Limb (tissue), 2 donors: ENCODE measurements around the gene UTP14C.
A peak's percentile ranks its signal among the peaks of the same experiment; 100 is the strongest.
"Not testable (repeated sequence)": the region's sequence is repeated elsewhere in the genome, so short reads cannot be mapped to it uniquely, and the experiment has no call there.

Experiments
- DNase-seq, 2 donors: peaks; one replicate each; pipeline ENCODE4 v3.0.0-alpha.2; 2016; ENCODE audit errors: extremely low spot score in 2 of 2

The UTP14C gene

DNA sequence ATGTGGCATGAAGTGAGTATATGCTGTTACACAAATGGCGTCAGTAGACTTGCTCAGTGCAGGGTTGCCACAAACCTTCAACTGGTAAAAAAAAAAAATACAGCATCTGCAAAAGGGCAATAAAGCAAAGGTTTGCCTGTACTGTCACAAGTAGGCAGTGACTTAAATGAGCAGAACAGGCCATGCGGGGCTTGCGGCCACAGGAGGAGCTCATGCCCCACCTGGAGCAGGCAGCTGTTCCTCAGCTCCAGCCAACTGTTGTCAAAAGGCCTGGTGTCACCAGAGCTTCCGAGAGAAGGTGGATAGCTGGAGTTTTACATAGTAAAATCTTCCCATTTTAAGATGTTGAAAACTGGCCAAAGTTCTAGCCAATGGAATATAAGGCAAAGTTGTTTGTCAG, 20.9 kb upstream of the UTP14C start:
- DNase-seq, result no peak

DNA sequence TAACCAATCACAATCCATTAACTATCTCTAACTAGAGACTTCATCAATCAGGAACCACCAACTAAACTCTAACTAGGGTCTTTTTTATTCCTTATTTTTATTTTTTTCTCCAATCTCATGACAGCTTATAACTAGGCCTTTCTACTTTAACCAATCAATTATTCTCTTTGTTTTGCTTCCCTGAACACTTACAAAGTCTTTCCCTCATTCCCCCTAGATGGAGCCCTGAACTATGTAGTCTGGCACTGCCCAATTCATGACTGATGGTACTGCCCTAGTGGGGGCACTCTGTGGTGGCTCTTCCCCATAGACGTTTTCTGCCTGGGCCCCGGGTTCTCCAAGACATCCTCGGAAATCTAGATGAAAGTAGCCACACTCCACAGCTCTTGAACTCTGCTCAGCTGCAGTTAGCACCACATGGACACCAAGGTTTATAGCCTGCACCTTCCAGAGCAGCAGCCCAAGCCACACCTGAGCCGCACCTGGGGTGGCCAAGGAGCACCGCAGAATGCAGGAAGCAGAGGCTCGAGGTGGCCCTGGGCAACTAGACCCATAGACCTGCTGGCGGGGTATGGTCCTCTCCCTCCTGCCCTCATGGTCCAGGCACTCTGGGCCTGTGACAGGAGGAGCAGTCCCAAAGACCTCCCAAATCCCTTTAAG, 19.9 kb upstream of the UTP14C start:
- DNase-seq, result no peak

DNA sequence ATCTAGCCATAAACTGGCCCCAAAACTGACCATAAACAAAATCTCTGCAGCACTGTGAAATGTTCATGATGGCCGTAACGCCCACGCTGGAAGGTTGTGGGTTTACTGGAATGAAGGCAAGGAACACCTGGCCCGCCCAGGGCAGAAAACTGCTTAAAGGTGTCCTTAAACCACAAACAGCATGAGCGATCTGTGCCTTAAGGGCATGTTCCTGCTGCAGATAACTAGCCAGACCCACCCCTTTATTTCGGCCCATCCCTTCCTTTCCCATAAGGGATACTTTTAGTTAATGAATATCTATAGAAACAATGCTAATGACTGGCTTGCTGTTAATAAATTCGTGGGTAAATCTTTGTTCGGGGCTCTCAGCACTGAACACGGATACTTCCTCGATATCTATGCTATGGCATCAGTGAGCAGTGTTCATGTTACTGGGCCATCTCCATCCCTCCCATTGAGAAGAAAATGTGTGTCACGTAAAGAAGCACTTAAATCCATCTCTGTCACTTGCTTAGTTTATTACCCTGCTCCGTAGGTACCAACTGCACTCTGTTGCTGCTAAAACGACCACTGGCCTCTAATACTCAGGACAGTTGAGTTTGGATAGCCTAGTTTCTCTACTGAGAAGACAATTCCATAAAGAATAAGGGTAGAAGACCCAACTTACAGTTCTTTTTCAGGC, 18.5 kb upstream of the UTP14C start:
- DNase-seq, result no peak

DNA sequence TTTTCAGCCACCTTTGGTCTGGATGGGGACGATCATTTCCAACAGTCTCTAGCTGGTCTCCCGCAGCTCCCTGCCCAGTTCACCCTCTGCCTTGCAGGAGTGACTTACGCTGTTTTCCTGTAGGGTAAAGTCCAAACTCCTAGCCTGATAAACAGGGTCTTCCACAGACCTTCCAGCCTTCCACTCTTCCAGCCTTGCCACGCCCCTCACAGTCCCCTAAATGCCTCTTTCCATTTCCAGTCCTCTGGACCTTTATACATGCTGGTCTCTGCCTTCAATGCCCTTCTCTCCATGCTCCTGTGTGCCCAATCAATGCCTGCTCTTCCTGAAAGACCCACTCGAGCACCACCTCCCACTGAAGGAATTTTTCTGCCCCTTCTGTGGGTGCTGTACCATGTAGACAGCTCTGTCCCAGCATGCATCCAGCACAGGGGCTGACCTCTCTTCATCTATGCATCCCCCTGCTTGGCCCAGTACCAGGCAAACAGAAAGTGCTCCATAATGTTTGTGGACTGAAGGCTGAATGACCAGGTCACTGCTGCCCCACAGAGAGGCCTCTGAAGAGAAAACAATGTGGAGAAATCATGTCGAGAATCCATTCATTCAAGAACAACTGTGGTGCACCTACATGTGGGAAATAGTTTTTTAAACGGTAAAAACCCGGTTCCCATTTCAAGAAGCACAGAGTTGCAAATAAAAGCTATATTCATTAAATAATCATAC, 17.8 kb upstream of the UTP14C start:
- DNase-seq, result no peak

DNA sequence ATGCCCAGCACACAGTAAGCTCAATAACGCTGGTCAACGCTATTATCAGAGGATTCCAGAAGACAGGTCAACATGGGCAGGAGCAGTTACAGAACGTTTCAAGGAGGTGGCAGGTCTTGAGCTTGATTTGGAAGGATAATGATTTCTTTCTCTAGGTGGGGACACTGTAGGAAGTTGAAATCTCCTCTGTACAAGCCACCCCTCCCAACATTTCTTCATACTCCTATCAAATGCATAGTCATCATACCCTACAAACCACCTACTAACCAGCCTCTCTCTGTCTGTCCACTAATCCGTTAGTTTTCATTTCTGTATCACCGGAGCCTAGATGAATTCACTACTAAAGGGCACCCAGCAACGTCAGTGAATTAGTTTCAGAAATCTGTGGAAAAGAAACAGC, 14.5 kb upstream of the UTP14C start:
- DNase-seq, result no peak

DNA sequence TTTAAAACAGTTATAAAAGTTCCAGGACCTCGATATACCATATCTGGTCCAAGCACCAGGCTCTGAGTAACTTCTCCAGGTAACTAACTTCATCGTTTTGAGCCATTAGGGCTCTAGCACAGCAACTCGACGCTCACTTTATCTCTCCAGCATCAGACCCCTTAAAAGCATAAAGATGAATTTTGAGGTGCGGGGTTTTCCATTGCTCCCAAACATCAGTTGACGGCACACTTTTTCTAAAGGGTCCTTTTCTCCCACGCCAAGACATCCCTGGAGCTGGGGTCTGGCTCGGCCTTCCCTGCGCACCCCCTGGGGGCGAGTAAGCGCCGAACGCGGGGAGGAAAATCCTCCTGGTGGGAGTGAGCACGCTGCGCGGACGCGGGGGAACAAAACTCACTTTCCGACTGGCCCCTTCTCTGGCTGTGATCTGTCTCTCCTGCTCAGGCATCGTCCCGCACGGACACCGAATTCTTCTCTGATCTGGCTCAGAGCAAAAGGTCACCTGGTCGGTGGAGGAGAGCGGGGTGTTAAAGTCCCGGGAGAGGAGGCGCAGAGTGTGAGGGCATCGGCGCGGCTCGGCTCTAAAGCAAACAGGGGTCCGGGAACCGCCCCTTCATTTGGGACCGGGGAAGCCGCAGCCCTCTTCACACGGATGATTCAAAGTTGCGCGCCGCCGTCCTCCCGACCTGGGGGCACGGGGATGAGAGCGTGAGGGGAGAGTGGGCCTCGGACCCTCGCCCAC, 13.4 kb upstream of the UTP14C start, which contains the start of gene ATP7B:
ATP7B (minus strand) TSS at position 561 of the 742 bp plus-strand sequence; CDS start at position 448, 113 bp downstream.
- DNase-seq, result no peak

DNA sequence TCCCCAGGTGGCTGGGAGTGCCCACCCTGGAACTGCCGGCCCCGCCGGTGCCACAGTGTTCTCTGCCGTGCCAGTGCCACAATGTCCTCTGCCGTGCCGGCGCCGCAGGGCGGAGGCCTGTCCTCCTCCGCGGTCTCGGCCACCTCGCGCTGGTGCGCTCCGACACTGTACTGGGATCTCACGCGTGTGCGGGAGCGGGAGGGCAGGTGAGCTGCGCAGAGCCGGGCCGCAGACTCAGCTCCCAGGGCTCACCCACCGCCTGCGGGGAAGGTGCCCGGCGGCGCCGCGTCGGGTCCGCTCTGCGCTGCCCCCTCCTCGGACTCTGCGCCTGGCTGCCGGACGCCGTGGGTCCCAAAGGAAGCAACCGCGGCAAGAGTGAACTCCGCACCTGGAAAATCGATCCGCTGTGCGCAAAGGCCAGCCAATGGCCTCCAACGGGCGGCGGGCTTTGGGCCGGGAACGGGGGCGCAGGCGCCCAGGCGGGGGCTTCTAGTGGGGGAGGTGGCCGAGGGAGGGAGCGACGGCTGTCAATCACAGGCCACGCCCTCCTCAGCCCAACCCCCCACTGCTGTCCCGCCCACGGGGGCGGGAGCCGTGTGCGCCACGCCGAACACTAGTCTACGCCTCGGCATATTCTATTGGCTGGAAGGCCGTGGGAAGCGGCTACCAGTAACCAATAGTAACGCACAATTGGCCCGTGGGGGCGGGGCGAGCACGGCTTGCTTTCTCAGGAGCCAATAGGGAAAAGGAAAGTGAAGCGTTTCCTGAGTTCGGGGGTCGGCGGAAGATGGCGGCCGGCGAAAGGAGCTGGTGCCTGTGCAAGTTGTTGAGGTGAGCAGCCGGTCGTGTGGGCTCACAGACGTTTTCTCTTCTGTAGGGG, 12.6 kb upstream of the UTP14C start, which contains the start of gene ALG11:
ALG11 (plus strand) TSS at position 767 of the 880 bp plus-strand sequence; CDS start at position 788, 21 bp downstream.
- DNase-seq, result peak; percentile 99 to 100

DNA sequence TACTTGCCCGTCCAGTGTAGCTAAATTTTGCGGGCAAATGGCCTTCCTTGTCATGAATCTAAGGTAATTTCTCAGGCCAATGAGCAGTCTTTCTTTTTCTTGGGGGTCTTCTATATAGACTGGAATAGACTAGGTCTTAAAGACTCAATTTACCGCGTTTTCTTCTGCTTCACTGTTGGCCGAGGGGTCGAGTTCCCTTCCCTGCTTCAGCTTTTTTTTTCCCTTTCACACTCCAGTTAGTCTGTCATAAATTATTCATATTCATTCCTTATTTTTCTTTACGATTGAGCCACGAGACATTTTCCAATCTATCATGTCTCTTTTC, 12.0 kb upstream of the UTP14C start:
- DNase-seq, result no peak

DNA sequence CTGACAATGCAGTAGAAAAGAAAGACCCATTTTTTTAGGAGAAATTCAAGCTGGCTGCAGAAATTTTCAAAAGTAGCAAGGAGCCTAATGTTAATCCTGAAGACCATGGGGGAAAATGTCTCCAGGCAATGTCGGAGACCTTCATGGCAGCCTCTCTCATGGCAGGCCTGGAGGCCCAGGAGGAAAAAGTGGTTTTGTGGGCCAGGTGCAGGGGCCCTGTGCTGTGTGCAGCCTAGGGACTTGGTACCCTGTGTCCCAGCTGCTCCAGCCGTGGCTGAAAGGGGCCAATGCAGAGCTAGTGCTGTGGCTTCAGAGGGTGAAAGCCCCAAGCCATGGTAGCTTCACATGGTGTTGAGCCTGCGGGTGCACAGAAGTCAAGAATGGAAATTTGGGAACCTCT, 8.2 kb upstream of the UTP14C start:
- DNase-seq, result no peak

DNA sequence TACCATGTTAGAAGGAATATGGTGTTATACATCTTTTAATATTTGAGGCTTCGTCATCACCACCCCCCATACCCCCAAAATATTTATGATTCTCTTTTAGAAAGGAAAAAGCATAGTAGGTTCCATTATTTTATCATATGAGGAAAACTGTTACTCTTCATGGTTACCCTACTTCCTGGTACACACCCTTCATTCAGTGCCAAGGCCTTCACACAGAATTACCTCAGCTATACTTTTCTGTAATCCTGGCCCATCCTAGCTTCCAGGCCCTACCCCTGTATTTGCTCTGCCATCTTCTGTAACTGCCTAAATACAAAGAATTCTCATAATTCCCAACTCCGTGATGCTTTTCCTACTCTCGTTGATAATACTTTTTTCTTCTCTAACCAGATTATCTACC, 4.3 kb upstream of the UTP14C start:
- DNase-seq, result no peak

DNA sequence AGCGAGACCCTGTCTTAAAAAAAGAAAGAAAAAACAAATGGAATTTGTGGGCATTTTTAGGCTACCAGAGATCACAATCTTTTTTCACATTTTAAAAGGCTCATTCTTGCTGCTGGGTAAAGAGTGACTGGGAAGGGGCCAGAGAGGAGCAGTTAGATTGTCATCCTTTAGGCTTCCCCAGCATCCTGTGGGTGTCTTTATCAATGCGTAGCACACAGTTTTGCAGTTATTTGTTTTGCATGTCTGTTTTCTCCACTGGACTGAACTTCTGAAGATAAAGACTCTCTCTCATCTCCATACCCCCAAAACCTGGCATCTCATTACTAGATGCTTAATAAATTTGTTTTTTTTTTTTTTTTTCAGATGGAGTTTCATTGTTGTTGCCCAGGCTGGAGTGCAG, 2.1 kb upstream of the UTP14C start:
- no peak for DNase-seq

DNA sequence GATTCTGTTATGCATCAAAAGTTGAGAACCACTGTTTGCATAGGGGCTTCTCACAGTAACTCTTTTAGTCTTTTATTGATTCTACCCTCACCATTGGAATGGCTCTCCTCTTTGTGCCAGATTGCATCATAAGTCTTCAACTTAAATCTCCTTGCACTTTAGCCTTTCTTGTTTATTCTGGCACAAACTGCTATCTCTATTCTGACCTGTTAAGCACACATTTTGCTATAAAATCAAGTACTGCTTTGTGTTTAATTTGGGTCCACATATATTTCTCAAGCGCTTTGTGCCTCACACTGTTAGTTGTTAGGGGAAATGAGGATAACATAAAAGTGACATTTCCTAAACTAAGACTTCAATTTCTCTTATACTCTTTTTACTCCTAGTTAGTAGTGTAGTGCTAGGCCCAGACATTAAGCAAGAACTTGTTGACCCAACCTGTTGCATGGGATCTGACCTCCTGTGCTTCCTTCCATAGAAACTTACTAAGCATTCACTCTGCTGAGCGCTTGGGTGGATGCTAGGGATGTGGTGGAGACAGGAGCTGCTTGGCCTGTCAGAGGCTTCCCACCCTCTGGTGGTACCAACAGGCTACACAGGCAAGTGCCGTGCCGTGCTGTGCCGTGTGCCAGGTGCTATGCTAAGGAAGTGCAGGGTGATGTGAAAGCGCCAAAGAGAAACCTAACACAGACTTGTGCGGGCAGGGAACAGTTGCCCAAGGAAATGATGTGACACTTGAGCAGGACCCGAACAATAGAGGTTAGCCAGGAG, 1.2 kb downstream of the UTP14C start:
- DNase-seq, result no peak

DNA sequence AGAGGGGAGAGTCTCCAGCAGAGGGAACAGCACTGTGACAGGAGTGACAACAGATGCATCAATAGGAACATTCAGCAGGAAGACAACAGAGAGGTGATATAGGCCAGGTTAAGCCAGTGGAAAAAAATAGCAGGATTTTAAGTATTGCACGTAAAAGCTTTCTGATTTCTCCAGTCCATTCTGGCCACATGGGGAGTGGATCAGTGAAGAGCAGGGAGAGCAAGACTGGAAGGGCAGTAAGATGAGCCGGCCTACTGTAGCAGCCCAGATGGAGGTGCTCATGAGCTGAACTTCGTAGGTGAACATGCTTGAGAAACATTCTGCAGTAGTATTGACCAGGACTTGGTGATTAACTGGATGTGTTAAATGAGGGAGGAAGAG, 1.7 kb downstream of the UTP14C start:
- DNase-seq, result no peak

DNA sequence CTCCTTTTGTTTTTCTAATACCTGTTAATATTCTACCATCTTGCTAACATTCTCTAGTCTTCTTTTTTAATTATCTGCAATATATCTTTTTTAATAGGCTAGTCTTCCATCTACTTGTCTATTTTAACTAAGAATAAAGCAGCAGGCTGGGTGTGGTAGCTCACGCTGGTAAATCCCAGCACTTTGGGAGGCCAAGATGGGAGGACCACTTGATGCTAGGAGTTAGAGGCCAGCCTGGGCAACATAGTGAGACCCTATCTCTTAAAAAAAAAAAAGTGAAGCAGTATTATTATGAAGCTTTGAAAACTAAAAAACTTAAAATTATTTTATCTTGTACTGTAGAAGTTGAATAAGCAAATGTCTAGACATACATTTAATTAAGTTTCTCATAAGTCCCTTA, 3.3 kb downstream of the UTP14C start:
- no peak for DNase-seq

DNA sequence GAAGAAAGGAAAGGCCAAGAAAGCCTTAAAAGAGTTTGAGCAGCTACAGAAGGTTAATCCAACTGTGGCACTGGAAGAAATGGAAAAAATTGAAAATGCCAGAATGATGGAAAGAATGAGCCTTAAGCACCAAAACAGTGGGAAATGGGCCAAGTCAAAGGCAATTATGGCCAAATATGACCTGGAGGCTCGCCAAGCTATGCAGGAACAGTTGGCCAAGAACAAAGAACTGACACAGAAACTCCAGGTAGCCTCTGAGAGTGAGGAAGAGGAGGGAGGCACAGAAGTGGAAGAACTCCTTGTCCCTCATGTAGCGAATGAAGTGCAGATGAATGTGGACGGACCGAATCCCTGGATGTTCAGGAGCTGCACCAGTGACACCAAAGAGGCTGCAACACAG, 5.1 kb downstream of the UTP14C start:
- DNase-seq, result no peak

DNA sequence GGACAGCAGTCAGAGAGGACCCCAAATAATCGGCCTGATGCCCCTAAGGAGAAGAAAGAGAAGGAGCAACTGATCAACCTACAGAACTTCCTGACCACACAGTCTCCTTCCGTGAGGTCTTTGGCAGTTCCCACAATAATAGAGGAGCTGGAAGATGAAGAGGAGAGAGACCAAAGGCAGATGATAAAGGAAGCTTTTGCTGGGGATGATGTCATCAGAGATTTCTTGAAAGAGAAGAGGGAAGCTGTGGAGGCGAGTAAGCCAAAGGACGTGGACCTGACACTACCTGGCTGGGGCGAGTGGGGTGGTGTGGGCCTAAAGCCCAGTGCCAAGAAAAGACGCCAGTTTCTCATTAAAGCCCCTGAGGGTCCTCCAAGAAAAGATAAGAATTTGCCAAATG, 5.9 kb downstream of the UTP14C start:
- DNase-seq, result not testable (repeated sequence)

DNA sequence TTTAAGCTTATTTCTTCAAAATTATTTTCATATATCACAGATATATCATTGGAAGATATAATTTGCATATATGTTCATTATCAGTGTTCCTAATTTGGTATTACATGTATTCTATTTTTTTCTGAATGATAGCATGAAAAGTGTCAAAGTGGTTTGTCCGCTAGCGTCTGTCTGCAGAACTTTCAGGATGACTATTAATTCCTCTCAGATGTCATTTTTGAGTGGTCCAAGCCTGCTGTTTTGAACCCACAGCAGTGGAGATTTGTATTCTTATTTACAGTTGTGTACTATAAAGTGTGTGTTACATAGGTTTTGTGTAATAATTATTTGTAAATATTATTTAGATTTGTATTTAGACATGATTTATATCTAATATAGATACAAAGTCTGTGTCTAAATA, 8.5 kb downstream of the UTP14C start:
- DNase-seq, result no peak

DNA sequence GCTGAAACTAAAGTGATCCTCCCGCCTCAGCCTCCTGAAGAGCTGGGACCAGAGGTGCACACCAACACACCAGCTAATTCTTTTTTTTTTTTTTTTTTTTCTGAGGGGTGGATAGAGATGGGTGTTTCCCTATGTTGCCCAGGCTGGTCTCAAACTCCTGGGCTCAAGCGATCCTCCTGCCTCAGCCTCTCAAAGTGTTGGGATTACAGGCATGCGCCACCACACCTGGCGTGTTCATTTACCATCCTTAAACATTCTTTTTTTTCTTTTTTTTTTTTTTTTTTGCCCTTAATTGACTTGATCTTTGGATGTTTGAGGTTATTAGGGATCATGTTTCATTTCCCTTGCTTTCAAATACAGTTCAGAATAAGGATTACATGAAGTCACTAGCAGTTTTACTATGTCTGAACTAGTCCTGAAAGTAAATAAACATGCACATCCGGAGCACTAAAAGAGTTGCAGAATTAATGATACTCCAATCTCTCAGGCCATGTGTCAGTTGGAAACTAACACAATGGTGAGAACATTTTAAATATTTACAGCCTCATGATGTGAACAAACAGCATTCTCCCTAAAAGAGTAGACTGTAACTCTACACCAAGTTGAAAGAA, 10.2 kb downstream of the UTP14C start:
- no peak for DNase-seq

DNA sequence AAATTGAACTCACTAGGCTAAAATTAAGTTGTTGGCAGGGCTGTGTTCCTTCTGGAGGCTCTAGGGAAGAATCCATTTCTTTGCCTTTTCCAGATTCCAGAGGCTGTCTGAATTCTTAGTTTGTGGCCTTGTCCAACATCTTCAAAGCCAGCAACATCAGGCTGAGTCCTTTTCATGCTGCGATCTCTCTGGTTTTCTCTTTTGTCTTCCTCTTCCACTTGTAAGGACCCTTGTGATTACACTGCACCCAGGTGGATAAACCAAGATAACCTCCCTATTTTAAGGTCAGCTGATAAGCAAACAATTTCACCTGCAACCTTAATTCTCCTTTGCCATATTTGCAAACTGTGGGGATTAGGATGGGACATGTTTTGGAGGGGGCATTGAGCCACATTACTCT, 11.5 kb downstream of the UTP14C start:
- DNase-seq, result no peak

DNA sequence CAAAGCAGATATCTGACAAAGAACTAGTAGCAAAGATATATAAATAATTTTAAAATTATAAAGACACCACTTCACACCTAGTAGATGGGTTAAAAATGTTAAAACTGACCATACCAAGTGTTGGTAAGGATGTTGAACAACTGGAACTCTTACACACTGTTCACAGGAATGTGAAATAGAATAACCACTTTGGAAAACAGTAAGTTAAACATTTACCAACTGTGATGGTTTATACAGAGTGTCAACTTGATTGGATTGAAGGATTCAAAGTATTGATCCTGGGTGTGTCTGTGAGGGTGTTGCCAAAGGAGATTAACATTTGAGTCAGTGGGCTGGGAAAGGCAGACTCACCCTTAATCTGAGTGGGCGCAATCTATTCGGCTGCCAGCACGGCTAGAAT, 19.2 kb downstream of the UTP14C start:
- no peak for DNase-seq
